Astrocyte (in vitro differentiated cells and primary cell): ENCODE results near the gene HIRIP3.

ENCODE experiments used
- EZH2 ChIP-seq: IDR thresholded peaks from 2 replicates; pipeline ENCODE4 v1.6.1; 2012; ENCODE audit warnings: mild to moderate bottlenecking, low read length, inconsistent platforms; ENCODE audit not compliant: insufficient read depth
- TF ChIP-seq, protein P1 (sequence below): IDR thresholded peaks from 2 replicates; pipeline ENCODE4 v1.5.1; 2011; ENCODE audit warnings: low read depth, mild to moderate bottlenecking, inconsistent platforms, low read length, moderate library complexity; ENCODE audit not compliant: insufficient read depth

DNA sequence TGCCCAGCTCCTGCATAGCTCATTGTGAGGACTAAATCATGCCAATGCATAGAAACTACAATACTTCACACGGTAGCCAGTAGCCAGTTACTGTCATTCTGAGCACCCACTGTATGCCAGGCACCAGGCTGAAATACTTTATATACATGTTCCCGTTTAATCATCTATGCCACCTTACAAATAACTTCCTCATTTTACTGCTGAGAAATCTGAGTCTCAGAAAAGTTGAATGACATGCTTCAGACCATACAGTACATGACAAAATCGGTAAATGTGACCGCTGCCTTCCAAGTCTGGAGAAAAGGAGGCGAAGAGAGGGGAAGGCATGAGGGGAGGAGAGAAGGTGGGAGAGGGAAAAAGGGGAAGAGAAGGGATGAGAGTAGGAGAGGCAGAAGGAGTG, 44.8 kb upstream of the HIRIP3 start:
- TF ChIP-seq, protein P1, sequence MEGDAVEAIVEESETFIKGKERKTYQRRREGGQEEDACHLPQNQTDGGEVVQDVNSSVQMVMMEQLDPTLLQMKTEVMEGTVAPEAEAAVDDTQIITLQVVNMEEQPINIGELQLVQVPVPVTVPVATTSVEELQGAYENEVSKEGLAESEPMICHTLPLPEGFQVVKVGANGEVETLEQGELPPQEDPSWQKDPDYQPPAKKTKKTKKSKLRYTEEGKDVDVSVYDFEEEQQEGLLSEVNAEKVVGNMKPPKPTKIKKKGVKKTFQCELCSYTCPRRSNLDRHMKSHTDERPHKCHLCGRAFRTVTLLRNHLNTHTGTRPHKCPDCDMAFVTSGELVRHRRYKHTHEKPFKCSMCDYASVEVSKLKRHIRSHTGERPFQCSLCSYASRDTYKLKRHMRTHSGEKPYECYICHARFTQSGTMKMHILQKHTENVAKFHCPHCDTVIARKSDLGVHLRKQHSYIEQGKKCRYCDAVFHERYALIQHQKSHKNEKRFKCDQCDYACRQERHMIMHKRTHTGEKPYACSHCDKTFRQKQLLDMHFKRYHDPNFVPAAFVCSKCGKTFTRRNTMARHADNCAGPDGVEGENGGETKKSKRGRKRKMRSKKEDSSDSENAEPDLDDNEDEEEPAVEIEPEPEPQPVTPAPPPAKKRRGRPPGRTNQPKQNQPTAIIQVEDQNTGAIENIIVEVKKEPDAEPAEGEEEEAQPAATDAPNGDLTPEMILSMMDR = no peak
- TF ChIP-seq EZH2 = no peak
